AG04450 (cell line): Measurements from ENCODE around the gene VAMP2. TPM values are rescaled to one million over a fixed set of nuclear protein-coding genes. Genes with fewer than 3 reads are reported as not detected.

ENCODE experiments used
- CTCF ChIA-PET: fragments of 300-600, 350-600 bp; formaldehyde crosslinking; extraction: SDS; loops from one replicate; lab custom pipeline; 2022; ENCODE audit warnings: antibody characterized with exemption, inconsistent platforms; lab: Charles Lee
- POLR2A ChIA-PET: fragments of 350-600 bp; formaldehyde crosslinking; extraction: SDS; loops from one replicate; lab custom pipeline; 2021; ENCODE audit warnings: antibody characterized with exemption, inconsistent platforms; lab: Yijun Ruan, JAX
- DNase-seq: peaks from one replicate; pipeline ENCODE4 v3.0.0-alpha.2; 2011; ENCODE audit warnings: low read depth, low spot score
- H3K27ac ChIP-seq: one replicate; pipeline ENCODE4 v1.5.1; 2012; ENCODE audit warnings: low read depth, low read length, control low read depth
- H3K27me3 ChIP-seq: one replicate; pipeline ENCODE4 v1.6.0; 2012; ENCODE audit warnings: low read length; ENCODE audit not compliant: control insufficient read depth, insufficient read depth
- H3K4me3 ChIP-seq: 2 replicates; pipeline ENCODE4 v1.5.1; 2011; ENCODE audit warnings: mild to moderate bottlenecking, low read depth, low read length, control low read depth
- H3K9me3 ChIP-seq: 2 replicates; pipeline ENCODE4 v1.5.1; 2012; ENCODE audit warnings: low read length; ENCODE audit not compliant: control insufficient read depth, insufficient read depth
- CTCF ChIP-seq: IDR thresholded peaks from 2 replicates; pipeline ENCODE4 v1.5.1; 2011; ENCODE audit warnings: low read depth, low read length, control low read depth, inconsistent platforms
- polyA plus RNA-seq: library from polyadenylated mRNA; depleted of rRNA; stranded (reverse); fragments of >200 nt; gene quantifications from 2 replicates; pipeline ENCODE4 v1.2.3, GENCODE V29; 2011

The VAMP2 gene
- polyA plus RNA-seq, 1 experiment, result 20.8 TPM

- no peak overlapping the region for H3K4me3 ChIP-seq
- H3K27me3 ChIP-seq, result no peaks in the 10 kb centered on the region
- no peaks in the 10 kb centered on the region; the same call in 1 of the 2 replicates for H3K9me3 ChIP-seq
- no peak for DNase-seq
- CTCF ChIA-PET, result interaction anchor here (1.2 to 2.0 kb wide), 6 partner anchors 9 to 98 kb away, joined by 3 to 17 read pairs (median 6); no protein-coding TSS in a partner anchor
- no peak overlapping the region for H3K27ac ChIP-seq
- no peak for TF ChIP-seq CTCF
- POLR2A ChIA-PET, result interaction anchor here (3.3 kb wide), 1 partner anchor 14 kb away, joined by 20 read pairs; no protein-coding TSS in a partner anchor
Measured at GRCh38 chr17:8159032-8159400, 3.7 kb downstream of the VAMP2 start.

- H3K27ac ChIP-seq, result peak overlapping the region; percentile 70
- H3K27me3 ChIP-seq, result no peaks in the 10 kb centered on the region
- DNase-seq, result peak; percentile 68
- TF ChIP-seq CTCF, result peak; percentile 88
- H3K9me3 ChIP-seq, result no peaks in the 10 kb centered on the region; the same call in 1 of the 2 replicates
- ChIA-PET POLR2A (interaction anchor here (0.6 to 3.3 kb wide), 2 partner anchors 15 to 40 kb away, joined by 3 to 20 read pairs; no protein-coding TSS in a partner anchor), CTCF (interaction anchor here (0.6 to 2.0 kb wide), 12 partner anchors 10 to 98 kb away, joined by 3 to 17 read pairs (median 3); partner anchors contain the start of genes ALOXE3 and HES7)
- no peak overlapping the region for H3K4me3 ChIP-seq
Measured at GRCh38 chr17:8158267-8159031, 4.3 kb downstream of the VAMP2 start.

GRCh38 chr17:8156246-8156992 lies 6.3 kb downstream of the VAMP2 start:
- Histone ChIP-seq H3K27ac (peak overlapping the region; percentile 97), H3K4me3 (peak overlapping the region; percentile 72), H3K27me3 (no peaks in the 10 kb centered on the region), H3K9me3 (no peaks in the 10 kb centered on the region; the same call in 1 of the 2 replicates)
- ChIA-PET CTCF (interaction anchor here (1.2 kb wide), 3 partner anchors 19 to 96 kb away, joined by 3 to 4 read pairs (median 4); no protein-coding TSS in a partner anchor), POLR2A (interaction anchor here (0.6 to 2.0 kb wide), 7 partner anchors 17 to 67 kb away, joined by 3 to 23 read pairs (median 3); no protein-coding TSS in a partner anchor)
- TF ChIP-seq CTCF, result no peak
- DNase-seq, result peak; percentile 100

GRCh38 chr17:8155996-8156245 lies 6.8 kb downstream of the VAMP2 start:
- no peak for TF ChIP-seq CTCF
- Histone ChIP-seq H3K9me3 (no peaks in the 10 kb centered on the region; the same call in 1 of the 2 replicates), H3K27ac (peak overlapping the region; percentile 88), H3K27me3 (no peaks in the 10 kb centered on the region), H3K4me3 (peak overlapping the region; percentile 72)
- ChIA-PET CTCF (interaction anchor here (1.2 kb wide), 2 partner anchors 18 to 37 kb away, joined by 3 to 4 read pairs; no protein-coding TSS in a partner anchor), POLR2A (interaction anchor here (0.9 to 2.0 kb wide), 3 partner anchors 17 to 37 kb away, joined by 3 to 23 read pairs (median 4); no protein-coding TSS in a partner anchor)
- DNase-seq, result no peak
